Right ventricle myocardium superior (tissue), 1 donor: Measurements from ENCODE around the gene NGEF. TPM values are rescaled to one million over a fixed set of nuclear protein-coding genes. Genes with fewer than 3 reads are reported as not detected.

Experiments used
- ATAC-seq: fragments of 200-7000 bp; cut with Tn5 transposase; one replicate; pipeline ENCODE4 v1.9.1; 2020; ENCODE audit warnings: mild to moderate bottlenecking; ENCODE audit not compliant: poor library complexity
- DNase-seq: peaks from one replicate; pipeline ENCODE4 v3.0.0-alpha.2; 2020
- intact Hi-C: fragments of 100-400 bp; cut with DNase I; formaldehyde crosslinking; loops from one replicate; pipeline ENCODE4 v1.11.2; 2022
- total RNA-seq: library from RNA; stranded (reverse); fragmentation: NEBNext Ultra II Directional; extraction: Animal tissue kit (Norgen Biotek cat#: 25700); gene quantifications from one replicate; pipeline ENCODE4 v1.2.1, GENCODE V29; 2021
- donor health status: DM: no; HTN: yes; CAD: no; lungs with severe emphysema.

Gene NGEF
- total RNA-seq, 1 donor from 2014 or later = not detected

- DNase-seq = no peak
- ATAC-seq = no peak
- intact Hi-C loops = no loop called here
Measured at GRCh38 chr2:233048569-233049193, 35.6 kb upstream of the NGEF start.

GRCh38 chr2:233047667-233048066 lies 34.6 kb upstream of the NGEF start:
- ATAC-seq (no peak), DNase-seq (no peak)
- intact Hi-C loops = no loop called here

- intact Hi-C loops = no loop called here
- no peak for DNase-seq
- ATAC-seq = no peak
Measured at GRCh38 chr2:233047206-233047605, 34.1 kb upstream of the NGEF start.

- ATAC-seq (peak; percentile 61), DNase-seq (no peak)
- intact Hi-C loops = no loop called here
Measured at GRCh38 chr2:233044974-233045605, 32.0 kb upstream of the NGEF start.

- intact Hi-C loops = no loop called here
- ATAC-seq (no peak), DNase-seq (no peak)
Measured at GRCh38 chr2:233042549-233042948, 29.5 kb upstream of the NGEF start.

- no peak for ATAC-seq
- intact Hi-C loops = no loop called here
- DNase-seq = no peak
Measured at GRCh38 chr2:233041722-233042323, 28.8 kb upstream of the NGEF start.

GRCh38 chr2:233040571-233040970 lies 27.5 kb upstream of the NGEF start:
- ATAC-seq (no peak), DNase-seq (no peak)
- intact Hi-C loops = no loop called here

GRCh38 chr2:233039846-233040530 lies 26.9 kb upstream of the NGEF start:
- no peak for ATAC-seq
- intact Hi-C loops = loop anchor here (10.0 kb wide), 1 partner anchor 165 kb away; the partner anchor contains the start of gene SNORC
- DNase-seq = no peak

GRCh38 chr2:233039212-233039845 lies 26.3 kb upstream of the NGEF start:
- ATAC-seq = no peak
- DNase-seq = no peak
- intact Hi-C loops = loop anchor here (10.0 kb wide), 1 partner anchor 165 kb away; the partner anchor contains the start of gene SNORC

GRCh38 chr2:233037078-233037477 lies 24.0 kb upstream of the NGEF start:
- no peak for DNase-seq
- intact Hi-C loops = loop anchor here (10.0 kb wide), 1 partner anchor 162 kb away; the partner anchor contains the start of gene SNORC
- no peak for ATAC-seq

- DNase-seq = no peak
Measured at GRCh38 chr2:233036162-233036838, 23.2 kb upstream of the NGEF start.

GRCh38 chr2:233035426-233036161 lies 22.5 kb upstream of the NGEF start:
- DNase-seq (no peak), ATAC-seq (no peak)
- intact Hi-C loops = loop anchor here (10.0 kb wide), 1 partner anchor 161 kb away; the partner anchor contains the start of gene SNORC

More at GRCh38 chr2:233036162-233036838, 23.2 kb upstream of the NGEF start:
- ATAC-seq = no peak
- intact Hi-C loops = loop anchor here (10.0 kb wide), 1 partner anchor 161 kb away; the partner anchor contains the start of gene SNORC

- intact Hi-C loops = loop anchor here (10.0 kb wide), 1 partner anchor 159 kb away; the partner anchor contains the start of gene SNORC
Measured at GRCh38 chr2:233034091-233034882, 21.2 kb upstream of the NGEF start.

GRCh38 chr2:233033672-233034071 lies 20.6 kb upstream of the NGEF start:
- DNase-seq (no peak), ATAC-seq (no peak)
- intact Hi-C loops = loop anchor here (10.0 kb wide), 1 partner anchor 159 kb away; the partner anchor contains the start of gene SNORC

More at GRCh38 chr2:233034091-233034882, 21.2 kb upstream of the NGEF start:
- DNase-seq = no peak
- no peak for ATAC-seq

- ATAC-seq (no peak), DNase-seq (no peak)
- intact Hi-C loops = loop anchor here (10.0 kb wide), 1 partner anchor 158 kb away; the partner anchor contains the start of gene SNORC
Measured at GRCh38 chr2:233032551-233033320, 19.7 kb upstream of the NGEF start, which contains the start of gene NEU2. NEU2 (plus strand) TSS chr2:233032672; CDS start chr2:233032672, 0 bp downstream.
